ENCODE data around the gene TM4SF1.
"Not testable (repeated sequence)": the region's sequence is repeated elsewhere in the genome, so short reads cannot be mapped to it uniquely, and the experiment has no call there.

Gene TM4SF1

DNA sequence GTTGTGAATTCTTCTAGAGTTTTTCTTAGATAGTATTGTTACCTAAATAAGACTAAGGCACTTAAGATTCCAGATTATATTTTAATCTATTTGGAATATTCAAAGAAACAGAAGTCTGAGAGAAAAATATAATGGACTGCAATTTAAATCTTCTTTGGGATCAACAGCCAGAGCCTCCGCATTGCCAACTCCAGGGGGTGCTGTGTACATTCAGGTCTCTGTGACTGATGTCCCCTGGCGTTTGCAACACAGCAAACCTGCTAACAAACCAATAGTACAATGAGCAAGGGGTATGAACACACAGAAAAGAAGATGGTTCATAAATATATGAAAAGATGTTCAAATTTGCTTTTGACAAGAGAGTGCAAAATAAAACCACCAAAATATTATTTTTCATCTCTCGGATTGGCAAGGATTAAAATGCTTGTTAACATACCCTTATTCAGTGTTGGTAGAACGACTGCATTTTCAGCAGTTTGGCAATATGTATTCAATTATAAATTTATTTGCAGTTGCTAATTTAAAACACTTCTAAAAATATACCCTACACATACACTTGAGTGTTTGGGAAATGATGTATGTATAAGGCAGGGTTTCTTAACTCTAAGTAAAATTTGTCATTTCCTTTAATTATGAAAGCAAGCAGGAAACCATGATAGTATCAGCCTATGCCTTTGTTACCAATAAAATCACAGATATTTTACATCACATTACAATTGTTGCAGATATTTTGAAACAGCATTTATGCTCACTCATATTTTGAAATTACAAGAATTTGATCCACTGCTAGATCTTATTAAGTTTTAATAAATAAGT lies 16.1 kb upstream of the TM4SF1 start:
- no peak for DNase-seq

DNA sequence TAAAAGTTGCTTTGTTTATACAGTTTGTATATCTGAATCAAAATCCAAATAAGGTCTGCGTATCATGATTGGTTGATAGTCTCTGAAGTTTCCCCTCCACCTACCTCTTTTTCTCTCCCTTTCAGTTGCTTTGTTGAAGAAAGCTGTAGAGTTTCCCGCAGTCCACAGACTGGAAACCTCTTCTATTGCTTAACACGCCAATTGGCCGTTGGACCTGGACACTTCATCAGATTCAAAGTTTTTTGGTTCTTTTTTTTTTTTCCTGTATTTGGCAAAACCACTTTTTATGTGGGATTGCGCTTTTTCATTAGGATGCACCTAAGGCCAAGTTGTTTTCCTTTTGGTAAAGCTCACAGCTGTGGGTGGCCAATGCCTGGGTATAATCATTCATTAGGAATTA lies 14.5 kb upstream of the TM4SF1 start:
- DNase-seq = no peak

DNA sequence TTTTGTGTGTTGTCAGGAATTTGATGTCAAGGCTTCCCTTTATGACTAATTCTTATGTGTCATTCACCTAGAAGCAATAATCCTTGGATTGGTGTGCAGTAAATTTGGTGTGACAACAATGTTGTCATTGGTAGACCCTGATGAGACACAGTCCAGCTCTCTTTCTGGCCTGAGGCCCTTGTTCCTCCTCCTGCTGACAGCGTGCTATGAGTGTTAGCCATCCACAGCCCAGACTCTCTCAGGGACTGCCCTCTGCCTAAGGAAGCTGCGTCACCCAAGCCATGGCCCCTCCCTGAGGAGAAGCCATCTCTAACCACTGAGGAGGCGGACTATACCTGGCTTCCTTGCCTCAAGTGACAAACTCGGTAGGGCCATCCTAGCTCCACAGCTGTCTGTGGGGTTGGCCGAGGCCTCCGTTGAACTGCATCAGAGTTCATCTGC lies 13.3 kb upstream of the TM4SF1 start:
- DNase-seq = no peak

DNA sequence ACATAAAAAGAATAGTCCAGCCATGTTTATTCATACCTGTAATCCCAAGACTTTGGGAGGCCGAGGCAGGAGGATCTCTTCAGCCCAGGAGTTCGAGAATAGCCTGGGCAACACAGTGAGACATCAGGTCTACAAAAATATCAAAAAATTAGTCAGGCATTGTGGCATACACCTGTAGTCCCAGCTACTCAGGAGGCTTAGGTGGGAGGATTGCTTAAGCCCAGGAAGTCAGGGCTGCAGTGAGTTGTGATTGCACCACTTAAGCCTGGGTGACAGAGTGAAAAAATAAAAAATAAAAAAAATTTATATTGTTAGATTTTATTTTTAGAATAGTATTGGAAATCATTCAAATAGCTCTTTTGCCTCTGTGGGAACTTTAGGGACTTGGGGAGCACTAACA lies 12.8 kb upstream of the TM4SF1 start:
- no peak for DNase-seq

DNA sequence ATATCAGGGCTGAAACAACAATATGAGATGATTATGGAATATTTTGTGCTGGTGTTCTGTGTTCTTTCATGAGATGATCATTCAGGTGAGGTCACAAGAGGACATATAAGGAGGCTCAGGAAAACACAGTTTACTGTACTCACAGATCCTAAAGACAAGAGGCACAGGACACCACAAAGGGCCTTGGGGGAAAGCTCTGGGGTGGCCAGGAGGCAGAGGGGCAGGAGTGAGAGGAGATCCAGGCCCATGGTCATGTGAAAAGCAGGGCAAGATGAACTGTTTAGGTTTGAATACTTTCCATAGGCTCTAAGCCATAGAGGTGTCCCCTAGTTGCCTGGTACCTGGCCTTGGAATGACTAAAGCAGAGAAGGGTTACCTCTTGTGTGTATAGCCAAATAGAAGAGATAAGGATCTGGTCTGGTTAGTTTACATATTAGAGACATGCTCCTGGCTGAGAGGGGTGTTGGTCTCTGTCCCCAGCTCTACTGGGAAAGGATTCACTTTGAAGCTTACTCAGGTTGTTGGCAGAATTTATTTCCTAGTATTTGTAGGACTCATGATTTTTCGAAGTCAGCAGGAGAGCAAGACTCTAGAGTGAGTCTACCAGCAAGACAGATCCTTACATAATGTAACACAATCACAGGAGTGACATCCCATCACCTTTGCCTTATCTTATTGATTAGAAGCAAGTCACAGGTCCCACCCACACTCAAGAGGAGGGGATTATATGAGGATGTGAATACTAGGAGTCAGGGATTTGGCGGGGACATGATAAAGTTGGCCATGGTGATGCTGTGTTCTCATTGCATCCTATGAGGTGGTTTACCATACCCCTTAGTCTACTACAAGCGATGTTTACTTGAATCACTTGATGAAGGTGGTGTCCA lies 11.3 kb upstream of the TM4SF1 start:
- no peak for DNase-seq

DNA sequence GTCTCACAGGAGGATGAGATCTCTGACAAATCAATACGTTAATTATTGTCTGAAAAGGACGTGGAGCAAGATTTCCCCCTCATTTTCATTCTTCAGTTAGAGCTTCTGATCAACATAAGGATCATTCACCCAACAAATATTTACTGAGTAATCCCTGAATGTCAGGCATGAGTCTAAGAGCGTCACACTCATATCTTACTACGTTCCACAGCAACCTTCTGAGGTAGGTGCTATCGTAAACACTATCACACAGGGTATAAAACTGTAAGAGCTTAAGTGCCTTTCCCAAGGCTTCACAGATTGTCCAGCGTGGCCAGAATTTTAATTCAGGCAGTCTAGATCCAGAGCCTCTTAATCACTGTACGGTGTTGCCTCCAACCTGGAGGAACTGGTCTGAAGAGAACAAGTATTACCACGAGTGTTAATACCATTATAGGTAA lies 10.6 kb upstream of the TM4SF1 start:
- no peak for DNase-seq

DNA sequence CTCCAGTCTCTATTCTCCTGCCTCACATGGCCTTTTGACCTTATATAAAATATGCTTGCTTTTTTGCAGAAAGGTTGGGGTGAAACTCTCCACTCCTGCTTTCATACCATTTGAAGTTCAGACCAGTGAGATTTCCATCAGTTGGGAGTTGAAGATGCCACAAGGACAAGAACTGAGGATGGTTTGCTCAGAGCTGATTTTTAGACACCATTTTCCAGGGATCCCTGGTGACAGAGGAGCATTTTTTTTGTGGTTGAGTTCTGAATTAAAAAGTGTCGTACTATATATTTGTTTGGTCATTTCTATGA lies 8.8 kb upstream of the TM4SF1 start:
- DNase-seq = no peak

DNA sequence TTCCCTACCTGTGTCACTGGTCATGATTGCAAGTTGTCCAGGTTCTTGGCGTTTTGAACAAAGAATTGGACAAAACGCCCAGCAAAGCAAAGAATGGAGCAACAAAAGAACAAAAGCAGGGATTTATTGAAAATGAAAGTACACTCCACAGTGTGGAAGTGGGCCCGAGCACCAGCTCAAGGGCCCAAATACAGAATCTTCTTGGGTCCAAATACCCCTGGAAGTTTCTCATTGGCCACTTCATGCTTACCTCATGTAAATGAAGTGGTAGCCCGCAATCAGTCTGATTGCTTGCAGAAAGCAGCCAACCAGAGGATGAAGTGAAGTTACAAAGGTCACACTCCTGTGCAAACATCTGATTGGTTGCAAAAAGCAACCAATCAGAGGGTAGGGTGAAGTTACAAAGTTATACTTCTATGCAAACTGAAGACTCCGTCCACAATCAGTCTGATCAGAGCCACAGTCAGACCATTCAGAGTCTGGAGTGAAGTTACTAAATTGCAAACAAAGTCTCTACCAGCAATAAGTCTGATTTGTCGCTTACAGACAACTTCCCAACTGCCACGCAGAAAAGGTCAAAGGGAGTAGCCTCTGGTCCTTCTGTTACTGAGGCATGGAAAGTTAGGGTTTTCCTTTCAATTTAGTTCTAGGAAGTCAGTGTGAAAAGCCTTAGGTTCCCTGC lies 8.3 kb upstream of the TM4SF1 start:
- DNase-seq = no peak

DNA sequence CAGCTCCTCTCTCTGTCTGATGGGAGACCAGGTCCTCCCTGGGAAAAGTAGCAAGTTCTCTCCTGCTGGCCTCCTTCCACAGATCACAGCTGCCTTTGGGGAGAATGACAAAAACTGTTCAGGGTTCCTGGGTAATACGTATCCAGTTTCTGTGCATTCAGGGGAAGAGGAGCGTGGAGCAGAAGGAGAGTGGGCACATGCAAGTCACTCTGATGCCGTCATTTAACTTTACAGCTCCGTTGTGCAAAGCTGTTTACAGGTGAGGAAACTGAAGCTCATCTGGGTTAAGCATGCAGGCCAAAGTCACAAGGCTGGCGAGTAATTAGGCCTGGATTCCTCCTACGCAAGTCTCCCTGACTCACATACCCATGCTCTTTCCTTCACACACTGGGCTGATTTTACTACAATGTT lies 7.5 kb upstream of the TM4SF1 start:
- DNase-seq = no peak

DNA sequence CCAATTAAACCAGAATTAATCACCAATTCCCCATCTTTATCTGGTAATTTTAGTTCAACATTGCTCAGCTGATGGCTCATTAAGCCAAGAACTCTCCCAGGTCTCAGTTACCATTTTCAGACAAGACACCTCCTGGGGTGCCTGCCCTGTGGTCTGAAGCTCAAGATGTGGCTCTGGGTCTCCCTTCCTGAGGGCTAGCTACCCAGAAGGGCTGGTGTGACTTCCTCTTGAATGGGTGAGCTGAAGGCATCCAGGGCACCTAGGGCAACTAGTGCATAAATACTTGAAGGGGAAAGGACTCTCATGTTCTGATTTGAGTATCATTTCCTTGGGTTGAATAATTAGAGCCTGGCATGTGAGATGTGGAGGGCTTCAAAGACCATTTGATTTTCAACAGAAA lies 6.7 kb upstream of the TM4SF1 start:
- no peak for DNase-seq

DNA sequence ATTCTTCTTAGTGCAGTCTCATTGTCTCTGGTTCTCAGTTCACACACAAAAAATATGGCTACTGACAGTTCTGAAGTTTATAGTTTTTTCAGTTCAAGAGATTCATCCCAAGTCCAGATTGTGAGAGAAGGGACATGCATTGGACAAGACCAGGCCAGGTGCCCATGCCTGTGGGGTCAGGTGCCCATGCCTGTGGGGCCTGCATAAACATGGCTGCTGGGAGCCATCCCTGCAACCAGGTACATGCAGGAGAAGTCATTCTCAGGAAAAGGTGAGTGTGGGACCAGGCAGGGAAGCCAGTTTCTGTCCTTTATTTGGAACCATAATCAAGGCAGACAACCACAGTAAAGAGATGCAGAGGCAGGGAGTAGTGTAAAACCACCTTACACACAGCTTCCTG lies 6.3 kb upstream of the TM4SF1 start:
- no peak for DNase-seq

DNA sequence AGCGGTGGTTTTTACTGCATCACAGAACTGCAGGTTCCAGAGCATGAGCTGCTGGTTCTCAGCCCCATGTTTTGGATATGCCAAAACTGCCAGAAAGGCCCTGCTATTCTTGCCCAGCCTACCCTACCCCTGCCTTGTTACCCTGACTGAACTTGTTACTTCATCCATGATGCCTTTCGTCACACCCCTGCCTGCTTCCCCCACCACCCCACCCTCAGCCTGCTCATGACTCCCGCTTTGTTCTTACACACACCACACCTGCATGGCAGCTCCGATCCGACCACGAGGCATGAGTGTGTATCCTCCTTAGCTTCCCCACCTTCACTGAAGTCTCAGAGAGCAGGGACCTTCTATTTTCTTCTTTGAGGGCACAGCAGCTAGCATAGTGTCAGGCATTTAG lies 5.1 kb upstream of the TM4SF1 start:
- DNase-seq = no peak

DNA sequence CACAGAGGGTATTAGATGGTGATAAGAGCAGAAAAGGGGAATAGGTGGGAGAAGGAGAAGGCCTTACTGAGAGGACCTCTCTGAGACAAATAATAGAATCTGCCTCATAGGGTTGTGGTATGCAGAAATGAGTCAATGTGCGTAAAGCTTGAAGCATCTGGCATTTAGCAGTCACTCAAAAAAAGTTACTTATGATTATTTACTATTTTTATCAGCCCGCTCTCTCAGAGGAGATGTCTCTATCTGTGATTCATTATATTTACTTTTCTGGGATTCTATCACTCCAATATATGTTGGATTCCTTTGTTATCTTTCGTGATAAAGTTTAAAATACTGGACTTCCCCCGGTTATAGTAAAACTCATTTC lies 4.6 kb upstream of the TM4SF1 start:
- no peak for DNase-seq

DNA sequence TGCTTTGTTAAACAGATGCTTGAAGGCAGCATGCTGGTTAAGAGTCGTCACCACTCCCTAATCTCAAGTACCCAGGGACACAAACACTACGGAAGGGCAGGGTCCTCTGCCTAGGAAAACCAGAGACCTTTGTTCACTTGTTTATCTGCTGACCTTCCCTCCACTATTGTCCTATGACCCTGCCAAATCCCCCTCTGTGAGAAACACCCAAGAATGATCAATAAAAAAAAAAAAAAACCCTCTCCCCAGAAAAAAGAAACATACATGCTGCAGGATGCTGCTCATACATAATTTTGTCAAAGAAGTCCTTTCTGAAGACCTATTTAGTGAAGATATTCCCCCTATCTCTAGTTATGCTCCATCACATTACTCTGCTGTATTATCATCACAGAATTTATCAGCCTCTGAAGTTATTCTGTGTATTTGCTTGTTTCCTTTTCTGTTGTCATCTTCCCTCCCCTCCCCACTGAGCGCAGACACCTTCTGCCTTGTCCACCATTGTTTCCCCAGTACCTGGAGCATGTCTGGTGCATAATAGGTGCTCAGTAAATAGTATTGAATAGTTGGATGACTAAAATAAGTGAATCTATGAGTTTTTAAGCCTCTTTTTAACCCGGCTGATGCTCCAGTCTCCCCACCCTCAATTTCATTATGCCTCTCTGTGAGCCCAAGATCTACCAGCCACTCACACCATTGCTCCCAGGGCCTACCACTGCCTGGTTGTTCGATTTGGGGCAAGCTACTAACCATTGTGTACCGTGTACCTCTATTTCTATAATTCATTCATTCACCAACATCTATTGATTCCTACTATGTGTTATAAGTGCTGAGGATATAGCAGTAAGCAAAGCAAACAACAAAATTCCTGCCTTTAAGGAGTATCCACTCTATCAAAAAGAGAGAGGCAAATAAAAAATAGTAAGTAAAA lies 4.0 kb upstream of the TM4SF1 start:
- DNase-seq = no peak

DNA sequence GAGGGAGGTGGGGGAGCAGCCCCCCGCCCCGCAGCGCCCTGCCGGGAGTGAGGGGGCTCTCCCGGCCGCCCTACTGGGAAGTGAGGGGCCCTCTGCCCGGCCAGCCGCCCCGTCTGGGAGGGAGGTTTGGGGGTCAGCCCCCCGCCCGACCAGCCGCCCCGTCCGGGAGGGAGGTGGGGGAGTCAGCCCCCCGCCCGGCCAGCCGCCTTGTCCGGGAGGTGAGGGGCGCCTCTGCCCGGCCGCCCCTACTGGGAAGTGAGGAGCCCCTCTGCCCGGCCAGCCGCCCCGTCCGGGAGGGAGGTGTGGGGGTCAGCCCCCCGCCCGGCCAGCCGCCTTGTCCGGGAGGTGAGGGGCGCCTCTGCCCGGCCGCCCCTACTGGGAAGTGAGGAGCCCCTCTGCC lies 2.8 kb upstream of the TM4SF1 start:
- DNase-seq = not testable (repeated sequence)

DNA sequence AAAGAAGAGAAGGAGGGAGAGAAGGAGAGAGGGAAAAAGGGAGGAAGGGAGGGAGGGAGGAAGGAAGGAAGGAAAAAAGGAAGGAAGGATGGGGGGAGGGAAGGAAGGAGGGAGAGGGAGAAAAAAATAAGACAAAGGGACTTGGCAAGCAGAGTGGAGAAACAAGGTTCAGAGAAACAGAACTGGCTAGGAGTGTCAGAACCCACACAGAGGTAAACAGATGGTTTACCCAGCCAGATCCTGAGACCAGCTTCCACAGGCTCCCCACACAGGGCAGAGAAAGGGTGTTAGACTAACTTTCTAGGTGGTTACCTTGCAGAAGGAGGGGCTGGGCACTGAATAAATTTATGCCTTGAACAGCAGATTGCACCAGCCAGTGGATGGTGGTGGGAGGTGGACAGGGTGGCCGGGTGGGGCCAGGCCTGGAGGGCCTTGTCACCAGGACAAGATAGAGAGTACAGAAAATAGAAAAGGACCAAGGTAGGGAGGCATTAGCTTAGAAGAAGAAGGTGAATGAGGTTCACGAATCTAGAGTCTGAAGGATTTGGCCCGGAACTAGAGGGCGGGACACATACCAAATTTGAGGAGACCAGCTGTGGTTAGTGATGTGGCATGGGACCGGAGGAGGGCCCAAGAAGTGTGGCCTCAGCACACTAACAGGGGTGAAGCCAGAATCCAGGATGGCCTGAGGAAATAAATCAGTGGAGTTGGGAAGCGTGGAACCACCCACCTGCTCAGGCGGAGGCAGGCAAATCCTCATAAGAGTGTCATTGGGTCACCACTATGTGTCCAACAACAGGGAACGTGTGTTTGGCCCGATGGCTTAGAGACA lies 1.2 kb upstream of the TM4SF1 start:
- no peak for DNase-seq

DNA sequence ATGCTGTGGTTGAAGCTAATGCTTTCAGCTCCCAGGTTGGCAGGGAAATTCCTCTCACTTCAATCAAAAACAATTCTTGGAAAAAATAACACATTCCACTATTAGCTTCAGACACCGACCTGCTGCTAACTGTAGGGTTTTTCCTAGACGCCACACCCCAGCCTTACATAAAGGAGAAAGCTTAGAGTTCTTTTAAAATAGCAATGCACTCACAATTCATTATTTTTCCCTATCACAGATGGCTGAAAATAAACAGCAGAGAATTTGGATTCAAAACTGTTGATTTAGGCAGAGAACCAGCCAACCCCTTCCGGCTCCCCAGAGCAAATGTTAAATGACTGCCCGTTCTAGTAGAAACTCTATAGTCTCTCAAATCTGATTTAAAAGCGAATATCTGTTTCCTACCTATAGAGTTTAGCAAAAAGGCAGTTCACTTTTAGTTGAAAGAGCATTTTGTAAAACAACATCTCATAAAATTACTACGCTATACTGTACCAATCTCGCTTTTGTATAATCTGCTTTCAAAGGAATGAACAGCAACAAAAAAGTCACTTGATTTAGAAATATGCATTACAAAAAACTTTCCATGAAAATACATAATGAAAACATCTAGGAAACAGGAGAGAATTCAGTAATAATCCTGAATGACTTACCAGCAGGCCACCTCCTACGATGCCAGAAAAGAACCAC lies 586 bp downstream of the TM4SF1 start:
- no peak for DNase-seq

DNA sequence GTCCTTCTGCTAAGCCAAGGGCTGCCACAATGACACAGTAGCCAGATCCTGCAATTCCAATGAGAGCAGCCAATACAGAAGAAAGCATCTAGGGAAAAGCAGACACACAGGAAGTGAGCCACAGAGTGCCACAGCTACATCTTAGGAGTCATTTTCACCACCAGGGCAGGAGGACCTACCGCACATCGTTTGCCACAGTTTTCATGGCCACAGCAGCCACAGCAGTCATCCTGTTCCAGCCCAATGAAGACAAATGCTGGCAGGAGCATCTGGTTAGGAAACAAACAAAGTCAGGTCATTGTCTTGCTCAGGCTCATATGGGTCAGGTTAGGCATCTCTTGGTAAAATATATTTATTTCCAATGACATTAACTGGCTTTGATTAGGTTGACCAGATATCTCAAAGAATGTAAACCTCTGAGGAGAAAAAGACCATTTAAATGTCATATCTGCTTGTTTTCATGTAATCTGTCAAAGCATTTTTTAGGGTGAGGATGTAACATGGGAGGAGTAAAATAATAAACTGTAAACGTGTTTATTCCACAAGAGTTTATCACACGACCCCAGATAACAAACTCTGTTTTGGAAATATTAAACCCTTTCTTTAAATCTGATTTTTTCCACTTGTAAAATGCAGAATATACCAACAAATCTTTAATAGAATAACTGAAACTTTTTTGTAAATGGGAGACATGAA lies 1.8 kb downstream of the TM4SF1 start:
- DNase-seq = no peak

DNA sequence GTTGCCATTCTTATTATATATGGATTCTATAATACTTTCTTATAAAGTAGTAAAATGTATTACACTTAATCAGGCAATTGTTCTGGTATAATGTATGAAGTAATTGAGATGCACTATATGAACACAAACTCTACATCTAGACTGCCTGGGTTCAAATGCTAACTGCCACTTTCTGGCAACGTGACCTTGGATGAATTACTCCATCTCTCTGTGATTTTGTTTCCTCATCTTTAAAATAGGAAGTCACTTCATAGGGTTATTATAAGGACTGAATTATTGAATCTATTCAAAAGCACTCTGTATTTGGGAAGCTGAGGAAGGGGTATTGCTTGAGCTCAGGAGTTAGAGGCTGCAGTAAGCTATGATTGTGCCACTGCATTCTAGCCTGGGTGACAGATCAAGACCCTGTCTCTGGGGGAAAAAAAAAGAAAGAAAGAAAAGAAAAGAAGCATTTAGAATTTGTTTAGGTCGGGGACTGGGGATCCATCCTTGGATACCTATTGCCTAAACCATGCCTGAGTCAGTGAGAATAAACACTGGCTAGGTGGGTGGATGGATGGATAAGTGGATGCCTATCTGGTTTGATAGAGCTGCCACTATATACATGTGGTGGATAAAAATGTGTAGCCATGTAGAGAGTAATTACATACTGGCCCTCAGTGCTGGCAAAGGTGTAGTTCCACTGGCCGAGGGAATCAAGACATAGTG lies 2.5 kb downstream of the TM4SF1 start:
- no peak for DNase-seq

DNA sequence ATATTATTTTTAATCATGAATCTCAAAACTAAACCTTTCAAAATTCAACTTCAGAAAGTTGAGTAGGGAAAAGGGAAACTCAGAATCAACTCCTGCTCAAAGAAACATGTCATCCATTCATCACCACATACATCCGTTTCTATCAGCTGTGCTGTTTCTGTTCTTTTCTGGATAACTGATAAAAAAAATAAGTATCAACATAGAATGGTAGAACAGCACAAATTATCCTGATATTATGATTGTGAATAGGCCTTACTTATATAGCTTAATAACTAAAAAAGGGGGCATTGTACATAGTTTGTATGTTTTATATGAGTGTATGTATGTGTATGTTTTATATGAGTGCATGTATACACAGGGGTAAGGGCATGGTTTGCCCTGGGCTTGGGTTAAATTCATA lies 3.1 kb downstream of the TM4SF1 start:
- no peak for DNase-seq
